Non-pigmented ciliary epithelial cell (primary cell): ENCODE data around the gene ZNF503.
A peak's percentile ranks its signal among the peaks of the same experiment; 100 is the strongest.

ENCODE experiments used
- DNase-seq: peaks from one replicate; pipeline ENCODE4 v3.0.0-alpha.2; 2010; ENCODE audit warnings: low read depth

The ZNF503 gene, protein sequence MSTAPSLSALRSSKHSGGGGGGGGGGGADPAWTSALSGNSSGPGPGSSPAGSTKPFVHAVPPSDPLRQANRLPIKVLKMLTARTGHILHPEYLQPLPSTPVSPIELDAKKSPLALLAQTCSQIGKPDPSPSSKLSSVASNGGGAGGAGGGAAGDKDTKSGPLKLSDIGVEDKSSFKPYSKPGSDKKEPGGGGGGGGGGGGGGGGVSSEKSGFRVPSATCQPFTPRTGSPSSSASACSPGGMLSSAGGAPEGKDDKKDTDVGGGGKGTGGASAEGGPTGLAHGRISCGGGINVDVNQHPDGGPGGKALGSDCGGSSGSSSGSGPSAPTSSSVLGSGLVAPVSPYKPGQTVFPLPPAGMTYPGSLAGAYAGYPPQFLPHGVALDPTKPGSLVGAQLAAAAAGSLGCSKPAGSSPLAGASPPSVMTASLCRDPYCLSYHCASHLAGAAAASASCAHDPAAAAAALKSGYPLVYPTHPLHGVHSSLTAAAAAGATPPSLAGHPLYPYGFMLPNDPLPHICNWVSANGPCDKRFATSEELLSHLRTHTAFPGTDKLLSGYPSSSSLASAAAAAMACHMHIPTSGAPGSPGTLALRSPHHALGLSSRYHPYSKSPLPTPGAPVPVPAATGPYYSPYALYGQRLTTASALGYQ

GRCh38 chr10:75401569-75402485 lies at the start of gene ZNF503:
TSS of gene ZNF503 (minus strand) at chr10:75401764. CDS start at chr10:75401419, 345 bp downstream.
- peak; percentile 83 for DNase-seq

DNA sequence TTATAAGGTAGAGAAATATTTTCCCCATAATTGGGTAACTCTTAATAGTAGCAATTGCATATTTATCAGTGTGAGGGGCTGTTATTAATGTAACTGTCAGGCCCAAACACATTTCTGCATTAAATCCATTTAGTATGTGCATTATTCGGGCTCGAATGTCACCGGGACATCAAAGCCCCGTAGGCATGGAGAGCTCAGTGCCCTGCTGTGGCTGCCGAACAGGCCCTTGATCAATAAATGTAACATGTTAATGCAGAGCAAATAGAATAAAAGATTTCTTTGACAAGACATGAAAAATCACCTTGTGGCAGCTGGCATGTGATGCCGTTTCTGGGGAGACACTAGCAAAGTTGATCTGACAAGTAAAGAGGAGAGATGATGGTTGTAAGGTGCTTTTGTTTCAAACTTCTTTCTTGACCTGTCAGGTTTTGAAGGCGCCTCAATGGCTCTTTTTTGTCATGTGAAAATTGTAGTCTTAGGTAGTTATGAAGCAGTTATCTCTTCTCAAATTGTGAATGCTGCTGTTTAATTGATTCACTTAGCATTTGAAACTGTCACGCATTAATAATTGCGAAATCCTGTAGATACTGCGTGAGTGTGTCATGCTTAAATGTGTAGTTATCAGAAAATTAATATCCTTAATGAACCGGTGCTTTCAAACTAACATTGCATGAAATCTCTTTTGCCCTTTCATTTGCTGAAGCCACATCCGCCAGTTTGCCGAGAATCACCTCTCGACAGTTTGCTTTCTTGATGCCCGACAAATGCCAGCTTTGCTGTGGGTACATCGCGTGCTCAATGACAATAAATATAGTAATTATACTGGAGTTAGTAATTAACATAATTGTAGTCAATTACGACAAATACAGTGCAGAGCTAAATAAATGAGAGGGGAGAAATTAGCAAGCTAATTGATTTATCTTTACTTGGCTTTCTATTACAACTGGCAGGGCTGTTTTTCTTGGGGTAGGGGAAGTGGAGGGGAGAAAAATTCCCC lies 49.4 kb upstream of the ZNF503 start:
- DNase-seq, result no peak

DNA sequence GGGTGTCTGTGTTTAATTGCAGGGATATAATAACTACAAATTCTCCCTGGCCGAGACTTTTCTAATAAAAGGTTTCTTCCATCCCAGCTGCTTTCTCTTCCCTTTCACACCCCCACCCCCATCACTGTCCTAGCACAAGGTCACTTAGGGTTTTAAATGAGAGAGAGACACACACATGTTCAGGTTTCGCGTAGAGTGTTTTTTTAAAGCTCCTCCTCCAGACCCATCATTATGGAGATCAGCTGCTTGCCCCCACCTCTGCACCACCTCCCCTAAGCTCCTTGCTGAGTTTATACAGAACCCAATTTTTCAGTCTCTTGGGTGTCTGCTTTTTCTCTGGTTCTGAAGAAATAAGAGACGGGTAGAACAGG lies 48.5 kb upstream of the ZNF503 start:
- no peak for DNase-seq

GRCh38 chr10:75449382-75450074 lies 48.0 kb upstream of the ZNF503 start:
- DNase-seq, result no peak

DNA sequence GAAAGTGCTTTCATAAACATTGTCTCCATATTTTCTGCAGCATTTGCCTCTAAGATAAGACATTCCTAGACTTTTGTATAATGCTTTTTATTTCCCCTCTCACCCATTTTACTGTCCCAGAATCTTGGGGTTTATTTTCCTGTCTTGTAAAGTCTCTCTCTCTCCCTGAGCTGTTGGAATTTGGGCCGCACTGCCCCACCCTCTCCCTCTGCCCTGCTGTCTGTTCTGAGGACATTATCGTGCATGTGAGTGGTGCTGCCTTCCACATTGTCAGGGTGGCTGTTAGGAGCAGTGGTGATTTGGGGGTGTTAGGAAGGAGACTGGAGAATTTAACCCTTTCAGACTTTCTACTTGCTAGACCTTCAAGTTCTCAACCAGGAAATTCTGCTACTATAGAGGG lies 46.6 kb upstream of the ZNF503 start:
- DNase-seq, result no peak

DNA sequence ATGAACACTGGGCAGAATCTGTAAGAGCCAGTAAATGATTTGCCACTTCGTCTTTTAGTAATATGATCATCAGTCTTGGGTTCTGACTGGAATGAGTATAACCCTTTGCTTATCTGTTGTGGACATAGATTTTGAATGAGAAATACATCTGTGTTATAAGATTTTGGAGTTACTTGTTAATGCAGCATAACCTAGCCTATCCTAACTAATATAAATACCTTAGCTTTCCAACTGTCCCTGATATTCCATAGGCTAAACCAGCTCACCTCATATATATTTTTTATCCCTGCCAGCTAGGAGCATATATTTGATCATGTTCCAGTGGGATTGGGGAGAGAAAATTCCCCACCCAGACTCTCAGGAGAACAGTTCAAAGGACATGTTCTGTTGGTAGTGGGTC lies 44.9 kb upstream of the ZNF503 start:
- DNase-seq, result no peak

- DNase-seq, result no peak
Observed at GRCh38 chr10:75444781-75445386, 43.3 kb upstream of the ZNF503 start.

DNA sequence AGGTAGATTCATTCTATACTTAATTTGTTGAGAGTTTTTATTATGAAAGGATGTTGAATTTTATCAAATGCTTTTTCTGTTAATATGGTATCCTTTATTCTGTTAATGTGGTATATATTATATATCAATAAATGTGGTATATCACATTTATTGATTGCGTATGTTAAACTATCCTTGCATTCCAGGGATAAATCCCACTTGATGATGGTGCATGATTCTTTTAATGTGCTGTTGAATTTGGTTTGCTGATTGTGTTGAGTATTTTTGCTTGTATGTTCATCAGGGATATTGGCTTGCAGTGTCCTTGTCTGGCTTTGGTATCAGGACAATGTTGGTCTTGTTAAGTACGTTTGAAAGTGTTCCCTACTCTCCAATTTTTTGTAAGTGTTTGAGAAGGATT lies 41.8 kb upstream of the ZNF503 start:
- DNase-seq, result no peak

- DNase-seq, result no peak
Observed at GRCh38 chr10:75441682-75442081, 40.1 kb upstream of the ZNF503 start.

DNA sequence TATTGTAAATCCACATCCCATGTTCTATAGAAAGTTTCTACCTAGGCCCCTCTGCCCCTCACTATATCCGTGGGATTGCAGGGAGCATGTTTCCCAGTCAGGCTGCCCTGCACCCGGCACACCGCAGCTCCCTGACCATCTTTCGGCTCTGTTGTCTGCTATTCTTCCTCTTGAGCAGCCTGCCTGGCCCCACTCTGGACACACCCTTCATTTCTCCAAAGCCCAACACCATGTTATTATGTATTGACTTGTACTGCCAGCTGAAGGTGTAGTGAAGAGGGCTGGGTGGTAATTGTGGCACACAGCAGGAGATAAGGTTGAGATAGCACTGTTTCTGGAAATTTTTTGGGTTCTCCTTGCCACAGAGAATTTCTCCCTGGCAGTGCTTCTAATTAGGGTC lies 39.6 kb upstream of the ZNF503 start:
- DNase-seq, result no peak

DNA sequence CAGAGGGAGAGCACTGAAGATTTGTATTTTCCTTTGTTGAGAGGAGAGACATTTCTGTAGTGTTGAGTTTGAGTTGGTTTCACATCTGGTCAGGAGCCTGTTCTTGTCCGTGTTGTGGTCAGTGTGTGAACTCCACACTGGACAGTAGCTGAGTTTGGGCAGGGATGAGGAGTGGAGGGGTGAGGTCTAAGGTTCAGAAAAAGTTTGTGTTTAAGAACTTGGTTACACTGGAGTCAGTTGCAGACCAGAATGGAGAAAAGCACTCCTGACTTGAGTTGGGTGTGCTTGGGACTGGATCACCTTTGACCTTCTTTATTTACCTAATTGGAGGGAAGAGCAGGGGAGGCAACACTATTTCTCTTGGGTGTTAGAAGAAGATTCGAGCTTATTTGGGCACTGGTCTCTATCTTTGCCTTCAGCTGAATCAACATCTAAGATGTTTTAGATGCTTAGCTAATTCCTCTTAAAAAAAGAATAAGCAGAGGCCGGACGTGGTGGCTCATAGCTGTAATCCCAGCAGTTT lies 38.8 kb upstream of the ZNF503 start:
- DNase-seq, result no peak

DNA sequence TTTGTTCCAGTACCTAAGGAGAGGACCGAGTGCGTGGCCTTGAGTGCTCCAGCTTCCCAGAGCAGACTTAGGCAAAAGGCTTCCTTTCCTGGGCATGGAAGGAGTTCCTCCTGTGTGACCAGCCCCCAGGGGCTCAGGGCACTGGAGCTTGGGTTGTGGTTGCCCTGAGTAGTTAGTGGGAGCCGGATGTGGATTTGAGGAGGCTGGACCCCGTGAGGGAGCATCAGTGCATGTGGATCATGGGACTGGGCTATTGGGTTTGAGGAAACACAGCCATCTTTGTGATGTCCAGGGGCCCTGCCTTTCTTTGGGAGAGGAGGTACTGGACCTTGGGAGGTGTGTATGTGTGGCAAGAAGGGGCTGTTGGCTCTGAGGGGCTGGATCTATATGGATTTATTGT lies 38.2 kb upstream of the ZNF503 start:
- no peak for DNase-seq

DNA sequence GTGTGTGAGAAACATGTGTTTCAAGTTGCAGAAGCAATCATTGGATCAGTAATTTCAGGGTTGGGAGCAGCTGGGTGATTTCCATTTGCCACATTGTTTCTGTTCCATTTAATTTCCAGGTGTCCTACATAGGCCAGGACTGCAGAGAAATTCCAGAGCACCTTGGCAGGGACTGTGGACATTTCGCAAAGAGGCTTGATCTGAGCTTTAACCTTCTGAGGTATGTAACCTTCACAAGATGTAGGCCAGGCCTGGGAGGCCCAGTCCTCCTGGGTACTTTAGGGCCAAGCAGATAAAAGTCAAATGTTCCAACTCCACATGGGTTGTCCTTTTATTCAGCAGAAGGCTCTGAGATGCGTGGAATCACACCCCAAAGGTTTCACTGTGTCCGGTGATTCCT lies 36.7 kb upstream of the ZNF503 start:
- no peak for DNase-seq

- DNase-seq, result no peak
Observed at GRCh38 chr10:75437693-75438092, 36.1 kb upstream of the ZNF503 start.

GRCh38 chr10:75436896-75437295 lies 35.3 kb upstream of the ZNF503 start:
- no peak for DNase-seq

- DNase-seq, result no peak
Observed at GRCh38 chr10:75435291-75435690, 33.7 kb upstream of the ZNF503 start.

GRCh38 chr10:75434291-75434690 lies 32.7 kb upstream of the ZNF503 start:
- no peak for DNase-seq

DNA sequence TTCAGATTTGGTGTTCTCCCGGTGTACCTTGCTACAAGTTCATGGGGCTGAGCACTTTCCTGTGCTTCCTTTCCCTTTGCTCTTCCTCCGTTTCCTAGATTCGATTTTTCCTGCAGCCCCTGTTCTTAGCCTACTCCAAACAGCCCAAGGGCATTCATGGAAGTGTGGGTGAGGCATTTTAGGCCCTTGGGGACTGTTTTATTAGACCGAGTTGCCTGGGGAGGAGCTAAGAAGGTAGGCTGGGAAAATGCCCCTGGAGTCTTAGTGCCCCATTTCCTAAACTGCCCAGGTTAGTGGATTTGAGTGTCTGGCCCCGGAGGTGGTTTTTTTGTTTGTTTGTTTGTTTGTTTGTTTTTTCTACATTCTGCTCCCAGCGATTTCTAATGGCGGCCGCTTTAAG lies 31.7 kb upstream of the ZNF503 start:
- DNase-seq, result no peak

GRCh38 chr10:75432763-75433162 lies 31.2 kb upstream of the ZNF503 start:
- no peak for DNase-seq

- no peak for DNase-seq
Observed at GRCh38 chr10:75432176-75432575, 30.6 kb upstream of the ZNF503 start.
